NCI-H1436 treated with DMSO at 0.1 percent for 48 hours (cell line): ENCODE data around the gene AGRN.

ENCODE experiments used
- DNase-seq: peaks from one replicate; lab custom pipeline; 2025; lab: John Stamatoyannopoulos, UW

Gene AGRN

DNA sequence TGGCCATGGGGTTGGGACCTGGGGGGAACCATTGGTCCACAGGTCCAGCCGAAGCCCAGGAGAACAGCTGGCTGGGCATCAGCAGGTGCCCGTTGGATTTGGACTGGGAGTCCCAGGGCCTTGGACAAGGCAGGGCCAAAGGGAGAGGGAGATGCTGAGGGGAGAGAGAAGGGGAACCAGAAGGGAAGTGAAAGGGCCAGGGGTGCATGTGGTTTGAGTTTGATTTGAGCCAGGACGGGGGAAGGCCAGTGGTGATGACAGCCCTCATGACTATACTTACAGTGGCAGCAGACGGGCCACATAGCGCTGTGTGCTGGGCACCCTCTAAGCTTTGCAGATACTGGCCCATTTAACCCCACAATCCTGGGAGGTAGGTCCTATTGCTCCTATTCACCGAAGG, 18.8 kb downstream of the AGRN start:
- DNase-seq: no peak

DNA sequence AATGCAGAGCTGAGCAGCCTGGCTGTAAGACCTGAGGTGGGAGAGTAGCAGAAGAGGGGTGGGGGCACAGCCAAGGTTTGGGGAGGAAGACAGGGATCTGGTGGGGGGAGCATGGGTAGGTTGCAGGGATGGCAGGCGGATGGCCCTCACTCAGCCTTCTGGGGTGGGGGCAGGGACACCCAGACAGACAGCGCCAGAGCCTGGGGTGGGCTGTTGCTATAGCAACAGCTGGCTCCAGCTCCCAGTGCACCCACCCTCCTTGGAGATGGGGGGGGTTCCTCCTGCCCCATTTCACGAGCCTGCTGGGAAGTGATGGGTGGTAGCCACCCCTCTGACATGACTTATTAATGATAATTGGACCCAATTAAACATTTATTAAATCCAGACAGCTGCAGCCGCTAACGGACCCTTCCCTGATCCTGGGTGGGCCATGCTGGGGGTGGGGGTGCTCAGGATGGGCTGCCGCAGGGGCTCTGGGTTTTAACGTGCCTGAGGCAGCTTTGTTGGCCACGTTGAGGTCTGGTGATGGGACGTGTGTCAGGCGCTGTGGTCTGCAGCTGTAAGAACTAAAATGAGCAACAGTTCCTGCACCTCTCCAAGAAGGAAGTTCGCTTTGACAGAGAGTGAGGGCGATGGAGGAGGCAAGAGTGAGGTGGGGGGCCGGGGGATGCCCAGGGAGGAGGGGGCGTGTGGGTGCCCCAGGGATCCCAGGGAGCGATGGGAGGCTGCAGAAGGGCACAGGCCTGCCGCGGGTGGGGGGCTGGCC, 19.4 kb downstream of the AGRN start:
- no peak for DNase-seq

- no peak for DNase-seq
These were observed 20.4 kb downstream of the AGRN start for GRCh38 chr1:1040004-1040991.

DNA sequence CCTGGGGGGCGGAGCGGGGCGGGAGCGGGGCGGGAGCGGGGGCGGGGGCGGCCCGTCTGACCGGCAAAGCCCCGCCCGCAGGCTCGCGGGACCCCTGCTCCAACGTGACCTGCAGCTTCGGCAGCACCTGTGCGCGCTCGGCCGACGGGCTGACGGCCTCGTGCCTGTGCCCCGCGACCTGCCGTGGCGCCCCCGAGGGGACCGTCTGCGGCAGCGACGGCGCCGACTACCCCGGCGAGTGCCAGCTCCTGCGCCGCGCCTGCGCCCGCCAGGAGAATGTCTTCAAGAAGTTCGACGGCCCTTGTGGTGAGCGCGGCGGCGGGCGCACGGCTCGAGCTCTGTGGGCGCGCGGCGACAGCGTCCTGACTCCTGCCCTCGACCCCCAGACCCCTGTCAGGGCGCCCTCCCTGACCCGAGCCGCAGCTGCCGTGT, 21.2 kb downstream of the AGRN start:
- no peak for DNase-seq

DNA sequence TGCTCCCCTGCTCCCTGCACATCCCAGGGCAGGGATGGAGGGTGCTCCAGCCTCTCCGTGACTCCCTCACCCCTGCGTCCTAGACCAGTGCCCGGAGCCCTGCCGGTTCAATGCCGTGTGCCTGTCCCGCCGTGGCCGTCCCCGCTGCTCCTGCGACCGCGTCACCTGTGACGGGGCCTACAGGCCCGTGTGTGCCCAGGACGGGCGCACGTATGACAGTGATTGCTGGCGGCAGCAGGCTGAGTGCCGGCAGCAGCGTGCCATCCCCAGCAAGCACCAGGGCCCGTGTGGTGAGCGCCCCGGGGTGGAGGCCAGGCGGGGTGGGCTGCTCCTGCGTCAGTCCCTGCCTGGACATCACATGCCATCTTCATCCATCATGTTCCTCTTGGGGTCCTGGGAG, 22.0 kb downstream of the AGRN start:
- no peak for DNase-seq

DNA sequence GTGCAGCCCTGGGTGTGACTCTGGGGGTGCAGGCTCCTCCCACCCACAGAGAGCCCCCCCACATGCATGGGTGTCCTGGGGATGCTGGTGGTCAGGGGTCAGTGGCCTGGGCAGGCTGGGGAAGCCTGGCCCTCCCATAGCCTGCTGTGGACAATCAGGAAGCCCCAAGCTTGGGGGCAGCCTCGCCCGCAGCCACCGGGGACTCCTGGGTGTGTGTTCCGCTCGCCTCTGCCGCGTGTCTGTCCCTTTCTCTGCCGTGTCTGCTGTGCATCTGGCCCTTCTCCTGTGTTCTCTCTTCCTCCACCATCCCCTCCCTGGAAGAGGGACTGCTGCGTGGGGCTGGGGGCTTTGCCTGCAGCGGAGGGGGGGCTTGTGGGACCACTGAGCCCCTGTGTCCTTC, 22.9 kb downstream of the AGRN start:
- no peak for DNase-seq

DNA sequence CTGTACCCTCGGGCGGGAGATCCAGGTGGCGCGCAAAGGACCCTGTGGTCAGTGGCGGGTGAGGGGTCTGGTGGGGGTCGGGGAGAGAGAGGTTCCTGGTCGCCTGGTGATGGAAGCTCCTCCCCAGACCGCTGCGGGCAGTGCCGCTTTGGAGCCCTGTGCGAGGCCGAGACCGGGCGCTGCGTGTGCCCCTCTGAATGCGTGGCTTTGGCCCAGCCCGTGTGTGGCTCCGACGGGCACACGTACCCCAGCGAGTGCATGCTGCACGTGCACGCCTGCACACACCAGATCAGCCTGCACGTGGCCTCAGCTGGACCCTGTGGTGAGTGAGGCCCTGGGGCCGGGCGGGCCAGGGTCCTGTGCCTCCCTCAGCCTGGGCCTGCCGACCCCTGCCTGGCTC, 23.5 kb downstream of the AGRN start:
- no peak for DNase-seq

DNA sequence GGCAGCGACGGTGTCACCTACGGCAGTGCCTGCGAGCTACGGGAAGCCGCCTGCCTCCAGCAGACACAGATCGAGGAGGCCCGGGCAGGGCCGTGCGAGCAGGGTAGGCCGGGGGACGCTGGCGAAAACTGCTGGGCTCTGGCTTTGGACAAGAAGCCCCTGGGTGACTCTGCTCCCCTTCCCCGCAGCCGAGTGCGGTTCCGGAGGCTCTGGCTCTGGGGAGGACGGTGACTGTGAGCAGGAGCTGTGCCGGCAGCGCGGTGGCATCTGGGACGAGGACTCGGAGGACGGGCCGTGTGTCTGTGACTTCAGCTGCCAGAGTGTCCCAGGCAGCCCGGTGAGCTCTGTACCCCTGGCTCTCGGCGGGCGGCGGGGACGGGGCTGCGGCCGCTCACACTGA, 24.0 kb downstream of the AGRN start:
- DNase-seq: no peak

- no peak for DNase-seq
These were observed 24.6 kb downstream of the AGRN start for GRCh38 chr1:1044455-1045078.

DNA sequence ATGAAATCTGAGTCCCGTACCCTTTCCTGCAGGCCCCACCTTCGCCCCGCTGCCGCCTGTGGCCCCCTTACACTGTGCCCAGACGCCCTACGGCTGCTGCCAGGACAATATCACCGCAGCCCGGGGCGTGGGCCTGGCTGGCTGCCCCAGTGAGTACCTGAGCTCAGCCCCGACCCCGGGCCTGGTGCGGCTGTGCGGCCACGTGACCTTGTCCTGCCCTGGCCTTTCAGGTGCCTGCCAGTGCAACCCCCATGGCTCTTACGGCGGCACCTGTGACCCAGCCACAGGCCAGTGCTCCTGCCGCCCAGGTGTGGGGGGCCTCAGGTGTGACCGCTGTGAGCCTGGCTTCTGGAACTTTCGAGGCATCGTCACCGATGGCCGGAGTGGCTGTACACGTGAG, 25.2 kb downstream of the AGRN start:
- DNase-seq: no peak

DNA sequence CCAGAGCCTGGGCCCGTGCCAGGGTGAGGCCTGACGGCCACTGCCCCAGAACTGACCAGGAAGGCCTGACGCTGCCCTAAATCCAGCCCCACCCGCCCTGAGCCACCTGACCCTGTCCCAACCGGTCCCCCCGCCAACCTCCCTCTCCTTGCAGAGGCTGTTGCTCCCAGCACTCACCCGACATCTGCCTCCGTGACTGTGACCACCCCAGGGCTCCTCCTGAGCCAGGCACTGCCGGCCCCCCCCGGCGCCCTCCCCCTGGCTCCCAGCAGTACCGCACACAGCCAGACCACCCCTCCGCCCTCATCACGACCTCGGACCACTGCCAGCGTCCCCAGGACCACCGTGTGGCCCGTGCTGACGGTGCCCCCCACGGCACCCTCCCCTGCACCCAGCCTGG, 26.3 kb downstream of the AGRN start:
- no peak for DNase-seq

- no peak for DNase-seq
These were observed 26.8 kb downstream of the AGRN start for GRCh38 chr1:1046767-1047166.

DNA sequence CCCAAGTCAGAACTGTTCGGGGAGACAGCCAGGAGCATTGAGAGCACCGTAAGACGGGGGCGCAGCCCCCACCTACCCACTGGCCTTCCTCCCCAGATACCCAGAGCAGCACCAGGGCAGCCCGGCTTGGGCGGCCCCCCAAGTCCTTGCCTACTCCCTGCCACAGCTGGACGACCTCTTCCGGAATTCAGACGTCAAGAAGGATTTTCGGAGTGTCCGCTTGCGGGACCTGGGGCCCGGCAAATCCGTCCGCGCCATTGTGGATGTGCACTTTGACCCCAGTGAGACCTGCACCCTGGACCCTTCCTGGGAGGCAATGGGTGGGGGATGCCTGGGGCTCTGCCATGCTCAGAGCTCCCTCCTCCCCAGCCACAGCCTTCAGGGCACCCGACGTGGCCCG, 27.5 kb downstream of the AGRN start:
- DNase-seq: no peak

DNA sequence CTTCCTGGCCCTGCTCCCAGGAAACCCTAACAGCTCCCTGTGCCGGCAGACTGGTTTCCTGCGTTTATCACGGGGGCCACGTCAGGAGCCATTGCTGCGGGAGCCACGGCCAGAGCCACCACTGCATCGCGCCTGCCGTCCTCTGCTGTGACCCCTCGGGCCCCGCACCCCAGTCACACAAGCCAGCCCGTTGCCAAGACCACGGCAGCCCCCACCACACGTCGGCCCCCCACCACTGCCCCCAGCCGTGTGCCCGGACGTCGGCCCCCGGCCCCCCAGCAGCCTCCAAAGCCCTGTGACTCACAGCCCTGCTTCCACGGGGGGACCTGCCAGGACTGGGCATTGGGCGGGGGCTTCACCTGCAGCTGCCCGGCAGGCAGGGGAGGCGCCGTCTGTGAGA, 28.0 kb downstream of the AGRN start:
- DNase-seq: no peak

- no peak for DNase-seq
These were observed 28.8 kb downstream of the AGRN start for GRCh38 chr1:1048765-1049164.

GRCh38 chr1:1049318-1050165, 29.6 kb downstream of the AGRN start:
- no peak for DNase-seq

GRCh38 chr1:1050577-1051052, 30.7 kb downstream of the AGRN start:
- no peak for DNase-seq

DNA sequence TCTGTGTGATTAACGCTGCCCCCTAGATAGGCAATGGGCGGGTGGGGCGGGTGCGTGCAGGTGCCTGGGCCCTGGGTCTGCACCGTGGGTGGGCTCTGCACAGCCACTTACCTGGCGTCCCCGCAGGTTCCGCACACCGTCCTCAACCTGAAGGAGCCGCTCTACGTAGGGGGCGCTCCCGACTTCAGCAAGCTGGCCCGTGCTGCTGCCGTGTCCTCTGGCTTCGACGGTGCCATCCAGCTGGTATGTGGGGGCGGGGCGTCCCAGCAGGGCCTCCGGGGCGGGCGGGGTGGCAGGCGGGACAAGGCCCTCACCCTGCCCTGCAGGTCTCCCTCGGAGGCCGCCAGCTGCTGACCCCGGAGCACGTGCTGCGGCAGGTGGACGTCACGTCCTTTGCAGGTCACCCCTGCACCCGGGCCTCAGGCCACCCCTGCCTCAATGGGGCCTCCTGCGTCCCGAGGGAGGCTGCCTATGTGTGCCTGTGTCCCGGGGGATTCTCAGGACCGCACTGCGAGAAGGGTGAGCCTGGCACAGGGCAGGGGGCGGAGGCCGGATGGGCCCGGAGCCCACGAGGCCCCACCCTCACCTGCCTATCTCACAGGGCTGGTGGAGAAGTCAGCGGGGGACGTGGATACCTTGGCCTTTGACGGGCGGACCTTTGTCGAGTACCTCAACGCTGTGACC, 31.3 kb downstream of the AGRN start:
- DNase-seq: no peak

DNA sequence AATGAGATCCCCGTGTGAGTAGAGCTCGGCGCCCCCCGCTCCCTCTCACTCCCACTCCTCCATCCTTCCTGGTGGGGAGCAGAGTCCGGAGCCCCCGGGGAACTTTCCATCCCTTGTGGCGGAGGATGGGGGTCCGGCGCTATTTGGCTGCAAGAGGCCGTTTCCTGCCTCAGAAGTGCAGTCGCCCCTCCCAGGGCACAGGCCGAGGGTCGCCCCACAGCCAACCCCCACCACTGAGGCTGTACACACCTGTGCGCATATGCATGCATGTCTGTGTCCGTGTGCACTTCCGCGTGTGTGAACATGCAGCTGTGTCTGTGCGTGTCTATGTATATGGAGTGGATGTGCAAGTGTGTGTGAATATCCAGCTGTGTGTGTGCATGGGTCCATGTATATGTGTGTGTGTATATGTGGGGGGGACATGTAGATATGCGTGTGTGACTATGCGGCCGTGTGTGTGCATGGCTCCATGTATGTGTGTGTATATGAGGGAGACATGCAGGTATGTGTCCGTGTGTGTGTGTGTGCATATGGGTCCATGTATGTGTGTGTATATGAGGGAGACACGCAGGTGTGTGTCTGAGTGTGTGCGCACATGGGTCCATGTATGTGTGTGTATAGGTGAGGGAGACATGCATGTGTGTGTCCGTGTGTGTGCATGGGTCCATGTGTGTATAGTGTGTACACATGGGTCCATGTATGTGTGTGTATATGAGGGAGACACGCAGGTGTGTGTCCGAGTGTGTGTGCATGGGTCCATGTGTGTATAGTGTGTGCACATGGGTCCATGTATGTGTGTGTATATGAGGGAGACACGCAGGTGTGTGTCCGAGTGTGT, 32.3 kb downstream of the AGRN start:
- no peak for DNase-seq

DNA sequence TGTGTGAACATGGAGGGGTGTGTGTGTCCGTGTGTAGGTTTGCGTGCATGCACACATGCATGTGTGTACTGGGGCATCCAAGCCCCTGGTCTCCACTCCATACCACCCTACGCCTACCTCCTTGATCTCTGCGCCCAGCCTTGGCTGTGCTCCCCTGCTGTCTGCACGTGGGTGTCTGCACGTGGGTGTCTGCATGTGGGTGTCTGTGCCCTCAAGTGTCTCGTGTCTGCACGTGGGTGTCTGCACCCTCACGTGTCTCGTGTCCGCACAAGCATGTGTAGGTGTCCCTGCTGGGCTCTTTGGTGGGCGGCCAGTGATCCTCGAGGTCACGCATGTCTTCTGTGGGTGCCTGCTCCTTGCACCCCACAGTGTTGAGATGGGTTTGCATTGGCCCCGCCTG, 33.1 kb downstream of the AGRN start:
- DNase-seq: no peak
